Stimulated activated naive CD8-positive, alpha-beta T cell treated with anti-CD3 and anti-CD28 coated beads, Interleukin-15, Interleukin-2, amounts not matched to agents 100 ng/mL and 50 ng/mL, for 24 hours (primary cell): ENCODE results near the gene FAM131C.

Experiments
- H3K27ac Mint-ChIP-seq: one replicate; pipeline ENCODE4 v1.8.0; 2021; ENCODE audit warnings: mild to moderate bottlenecking, mixed read lengths
- H3K27me3 Mint-ChIP-seq: one replicate; pipeline ENCODE4 v1.8.0; 2021; ENCODE audit warnings: mixed read lengths
- H3K36me3 Mint-ChIP-seq: one replicate; pipeline ENCODE4 v1.8.0; 2021; ENCODE audit warnings: low read depth, mixed read lengths
- H3K4me1 Mint-ChIP-seq: one replicate; pipeline ENCODE4 v1.8.0; 2021; ENCODE audit warnings: low read depth, mixed read lengths
- H3K4me3 Mint-ChIP-seq: one replicate; pipeline ENCODE4 v1.8.0; 2021; ENCODE audit warnings: mild to moderate bottlenecking, mixed read lengths
- H3K9me3 Mint-ChIP-seq: one replicate; pipeline ENCODE4 v1.8.0; 2021; ENCODE audit warnings: mixed read lengths

The FAM131C gene

GRCh38 chr1:16073490-16074119 is at the start of gene FAM131C:
Gene FAM131C (minus strand): TSS chr1:16073651. CDS start chr1:16073442, 209 bp downstream.
- no peaks in the 10 kb centered on the region for H3K9me3 Mint-ChIP-seq
- H3K4me3 Mint-ChIP-seq = peak within 1 kb of the TSS; percentile 72
- H3K27ac Mint-ChIP-seq = peak within 1 kb of the TSS; percentile 21
- peaks cover 13% of the 10 kb centered on the region for H3K4me1 Mint-ChIP-seq
- peaks cover 18% of the 10 kb centered on the region for H3K27me3 Mint-ChIP-seq
- no peaks in the 10 kb centered on the region for H3K36me3 Mint-ChIP-seq

- Mint-ChIP-seq H3K27me3 (peaks cover 3% of the 10 kb centered on the region), H3K4me3 (no peak overlapping the region), H3K4me1 (peaks cover 14% of the 10 kb centered on the region), H3K27ac (peak overlapping the region; percentile 32), H3K9me3 (no peaks in the 10 kb centered on the region), H3K36me3 (no peaks in the 10 kb centered on the region)
Measured at GRCh38 chr1:16122916-16123315, 49.5 kb upstream of the FAM131C start.

- H3K9me3 Mint-ChIP-seq = no peaks in the 10 kb centered on the region
- no peak overlapping the region for H3K27ac Mint-ChIP-seq
- no peak overlapping the region for H3K4me3 Mint-ChIP-seq
- H3K27me3 Mint-ChIP-seq = peaks cover 3% of the 10 kb centered on the region
- peaks cover 14% of the 10 kb centered on the region for H3K4me1 Mint-ChIP-seq
- no peaks in the 10 kb centered on the region for H3K36me3 Mint-ChIP-seq
Measured at GRCh38 chr1:16122350-16122881, 49.0 kb upstream of the FAM131C start.

- Mint-ChIP-seq H3K4me3 (no peak overlapping the region), H3K9me3 (no peaks in the 10 kb centered on the region), H3K27ac (no peak overlapping the region), H3K27me3 (peaks cover 3% of the 10 kb centered on the region), H3K4me1 (peaks cover 14% of the 10 kb centered on the region), H3K36me3 (no peaks in the 10 kb centered on the region)
Measured at GRCh38 chr1:16120940-16121410, 47.5 kb upstream of the FAM131C start.

GRCh38 chr1:16120407-16120806 is 47.0 kb upstream of the FAM131C start:
- peaks cover 14% of the 10 kb centered on the region for H3K4me1 Mint-ChIP-seq
- H3K4me3 Mint-ChIP-seq = no peak overlapping the region
- no peaks in the 10 kb centered on the region for H3K9me3 Mint-ChIP-seq
- peaks cover 3% of the 10 kb centered on the region for H3K27me3 Mint-ChIP-seq
- H3K27ac Mint-ChIP-seq = no peak overlapping the region
- no peaks in the 10 kb centered on the region for H3K36me3 Mint-ChIP-seq

GRCh38 chr1:16119926-16120325 is 46.5 kb upstream of the FAM131C start:
- Mint-ChIP-seq H3K9me3 (no peaks in the 10 kb centered on the region), H3K36me3 (no peaks in the 10 kb centered on the region), H3K4me3 (no peak overlapping the region), H3K27me3 (peaks cover 3% of the 10 kb centered on the region), H3K4me1 (peaks cover 14% of the 10 kb centered on the region), H3K27ac (no peak overlapping the region)

GRCh38 chr1:16119504-16119903 is 46.1 kb upstream of the FAM131C start:
- Mint-ChIP-seq H3K9me3 (no peaks in the 10 kb centered on the region), H3K27me3 (peaks cover 3% of the 10 kb centered on the region), H3K27ac (no peak overlapping the region), H3K4me3 (no peak overlapping the region), H3K4me1 (peaks cover 13% of the 10 kb centered on the region), H3K36me3 (no peaks in the 10 kb centered on the region)

GRCh38 chr1:16118706-16119105 is 45.3 kb upstream of the FAM131C start:
- Mint-ChIP-seq H3K27me3 (peaks cover 3% of the 10 kb centered on the region), H3K27ac (no peak overlapping the region), H3K9me3 (no peaks in the 10 kb centered on the region)

GRCh38 chr1:16117936-16118335 is 44.5 kb upstream of the FAM131C start:
- Mint-ChIP-seq H3K9me3 (no peaks in the 10 kb centered on the region), H3K27ac (no peak overlapping the region), H3K4me3 (no peak overlapping the region), H3K4me1 (peaks cover 5% of the 10 kb centered on the region), H3K27me3 (peaks cover 1% of the 10 kb centered on the region), H3K36me3 (no peaks in the 10 kb centered on the region)

More at GRCh38 chr1:16118706-16119105, 45.3 kb upstream of the FAM131C start:
- Mint-ChIP-seq H3K4me3 (no peak overlapping the region), H3K36me3 (no peaks in the 10 kb centered on the region), H3K4me1 (peaks cover 11% of the 10 kb centered on the region)

- H3K4me1 Mint-ChIP-seq = no peaks in the 10 kb centered on the region
- H3K4me3 Mint-ChIP-seq = no peak overlapping the region
- no peak overlapping the region for H3K27ac Mint-ChIP-seq
- no peaks in the 10 kb centered on the region for H3K27me3 Mint-ChIP-seq
- no peaks in the 10 kb centered on the region for H3K9me3 Mint-ChIP-seq
- no peaks in the 10 kb centered on the region for H3K36me3 Mint-ChIP-seq
Measured at GRCh38 chr1:16117369-16117768, 43.9 kb upstream of the FAM131C start.

- H3K4me3 Mint-ChIP-seq = no peak overlapping the region
- H3K27ac Mint-ChIP-seq = no peak overlapping the region
- H3K36me3 Mint-ChIP-seq = no peaks in the 10 kb centered on the region
- no peaks in the 10 kb centered on the region for H3K9me3 Mint-ChIP-seq
- H3K27me3 Mint-ChIP-seq = no peaks in the 10 kb centered on the region
- H3K4me1 Mint-ChIP-seq = no peaks in the 10 kb centered on the region
Measured at GRCh38 chr1:16116625-16117024, 43.2 kb upstream of the FAM131C start.

GRCh38 chr1:16116002-16116401 is 42.6 kb upstream of the FAM131C start:
- Mint-ChIP-seq H3K27me3 (no peaks in the 10 kb centered on the region), H3K4me1 (no peaks in the 10 kb centered on the region), H3K9me3 (no peaks in the 10 kb centered on the region), H3K4me3 (no peak overlapping the region), H3K27ac (no peak overlapping the region), H3K36me3 (no peaks in the 10 kb centered on the region)

- no peaks in the 10 kb centered on the region for H3K9me3 Mint-ChIP-seq
- H3K4me3 Mint-ChIP-seq = no peak overlapping the region
- H3K27me3 Mint-ChIP-seq = no peaks in the 10 kb centered on the region
- no peaks in the 10 kb centered on the region for H3K36me3 Mint-ChIP-seq
- no peaks in the 10 kb centered on the region for H3K4me1 Mint-ChIP-seq
- H3K27ac Mint-ChIP-seq = no peak overlapping the region
Measured at GRCh38 chr1:16115468-16115983, 42.1 kb upstream of the FAM131C start.

- H3K27me3 Mint-ChIP-seq = no peaks in the 10 kb centered on the region
- no peak overlapping the region for H3K4me3 Mint-ChIP-seq
- H3K27ac Mint-ChIP-seq = no peak overlapping the region
Measured at GRCh38 chr1:16114527-16115467, 41.3 kb upstream of the FAM131C start.

More at GRCh38 chr1:16114527-16115467, 41.3 kb upstream of the FAM131C start:
- H3K9me3 Mint-ChIP-seq = no peaks in the 10 kb centered on the region
- H3K36me3 Mint-ChIP-seq = no peaks in the 10 kb centered on the region
- H3K4me1 Mint-ChIP-seq = no peaks in the 10 kb centered on the region
